ENCODE data around the gene C1orf159.
"Not testable (repeated sequence)": the region's sequence is repeated elsewhere in the genome, so short reads cannot be mapped to it uniquely, and the experiment has no call there.

Gene C1orf159

GRCh38 chr1:1106510-1107221 is 9.2 kb downstream of the C1orf159 start:
- TF ChIP-seq CTCF (conservative IDR thresholded peaks at IDR 0.05; ENCODE audit: low read depth, low read length) = no peak
- DNase-seq (ENCODE audit: low read depth) = no peak
- H3K4me3 ChIP-seq (ENCODE audit: low read length) = no peak overlapping the region

GRCh38 chr1:1104152-1104551 is 11.7 kb downstream of the C1orf159 start:
- H3K4me3 ChIP-seq (ENCODE audit: low read length); DNase-seq (ENCODE audit: low read depth): not testable (repeated sequence)

- no peak for DNase-seq (ENCODE audit: low read depth)
- TF ChIP-seq CTCF (conservative IDR thresholded peaks at IDR 0.05; ENCODE audit: low read depth, low read length) = no peak
- H3K4me3 ChIP-seq (ENCODE audit: low read length) = no peak overlapping the region
These were observed 14.4 kb downstream of the C1orf159 start for GRCh38 chr1:1101503-1101902.

- no peak for TF ChIP-seq CTCF (conservative IDR thresholded peaks at IDR 0.05; ENCODE audit: low read depth, low read length)
- no peak overlapping the region for H3K4me3 ChIP-seq (ENCODE audit: low read length)
- no peak for DNase-seq (ENCODE audit: low read depth)
These were observed 15.6 kb downstream of the C1orf159 start for GRCh38 chr1:1100296-1100695.

- no peak for TF ChIP-seq CTCF (conservative IDR thresholded peaks at IDR 0.05; ENCODE audit: low read depth, low read length)
- H3K4me3 ChIP-seq (ENCODE audit: low read length) = no peak overlapping the region
- no peak for DNase-seq (ENCODE audit: low read depth)
These were observed 16.2 kb downstream of the C1orf159 start for GRCh38 chr1:1099506-1100183.

GRCh38 chr1:1098681-1099421 is 17.0 kb downstream of the C1orf159 start:
- no peak for TF ChIP-seq CTCF (conservative IDR thresholded peaks at IDR 0.05; ENCODE audit: low read depth, low read length)
- no peak overlapping the region for H3K4me3 ChIP-seq (ENCODE audit: low read length)
- no peak for DNase-seq (ENCODE audit: low read depth)

- DNase-seq (ENCODE audit: low read depth); H3K4me3 ChIP-seq (ENCODE audit: low read length): not testable (repeated sequence)
These were observed 19.8 kb downstream of the C1orf159 start for GRCh38 chr1:1096136-1096535.

- TF ChIP-seq CTCF (conservative IDR thresholded peaks at IDR 0.05; ENCODE audit: low read depth, low read length) = no peak
- no peak for DNase-seq (ENCODE audit: low read depth)
- H3K4me3 ChIP-seq (ENCODE audit: low read length) = no peak overlapping the region
These were observed 20.9 kb downstream of the C1orf159 start for GRCh38 chr1:1094981-1095380.
